SK-N-SH treated with all-trans-retinoic acid at 6 μM for 48 hours (cell line): ENCODE data around the gene SV2B.

Experiments used
- ATAC-seq: fragments of 200-7000 bp; cut with Tn5 transposase; 3 replicates; pipeline ENCODE4 v1.9.1; 2020; ENCODE audit warnings: mild to moderate bottlenecking, moderate library complexity
- ARNTL ChIP-seq: fragments of 450-650 bp; formaldehyde crosslinking; IDR thresholded peaks from 2 replicates; pipeline ENCODE4 v1.5.0; 2020; ENCODE audit warnings: low read depth, mild to moderate bottlenecking, moderate library complexity, borderline replicate concordance
- CREB5 ChIP-seq: fragments of 250-450 bp; sonication (Bioruptor Pico); IDR thresholded peaks from 2 replicates; pipeline ENCODE4 v1.5.1; 2020; ENCODE audit warnings: low read depth, mild to moderate bottlenecking, moderate library complexity
- CSDC2 ChIP-seq: fragments of 250-450 bp; sonication (Bioruptor Pico); IDR thresholded peaks from 2 replicates; pipeline ENCODE4 v1.5.0; 2020; ENCODE audit warnings: mild to moderate bottlenecking, moderate library complexity
- CSRNP3 ChIP-seq: fragments of 250-450 bp; sonication (Bioruptor Pico); IDR thresholded peaks from 2 replicates; pipeline ENCODE4 v1.5.1; 2021; ENCODE audit warnings: mild to moderate bottlenecking, moderate library complexity
- ESRRG ChIP-seq: fragments of 250-450 bp; sonication (Bioruptor Pico); IDR thresholded peaks from 2 replicates; pipeline ENCODE4 v1.6.1; 2021; ENCODE audit warnings: mild to moderate bottlenecking
- GLIS3 ChIP-seq: fragments of 250-450 bp; sonication (Bioruptor Pico); IDR thresholded peaks from 2 replicates; pipeline ENCODE4 v1.5.0; 2020; ENCODE audit warnings: mild to moderate bottlenecking, moderate library complexity
- ISL1 ChIP-seq: fragments of 250-450 bp; sonication (Bioruptor Pico); IDR thresholded peaks from 2 replicates; pipeline ENCODE4 v2.1.2; 2022; ENCODE audit warnings: mild to moderate bottlenecking, moderate library complexity
- OSR1 ChIP-seq: fragments of 250-450 bp; sonication (Bioruptor Pico); IDR thresholded peaks from 2 replicates; pipeline ENCODE4 v1.8.0; 2022; ENCODE audit warnings: moderate library complexity, mild to moderate bottlenecking, inconsistent platforms
- POU6F1 ChIP-seq: fragments of 250-450 bp; sonication (Bioruptor Pico); IDR thresholded peaks from 2 replicates; pipeline ENCODE4 v1.8.0; 2021; ENCODE audit warnings: low read depth, mild to moderate bottlenecking, moderate library complexity, borderline replicate concordance
- PPARA ChIP-seq: fragments of 250-450 bp; sonication (Bioruptor Pico); IDR thresholded peaks from 2 replicates; pipeline ENCODE4 v1.5.0; 2020; ENCODE audit warnings: mild to moderate bottlenecking, borderline replicate concordance
- RARB ChIP-seq: fragments of 250-450 bp; sonication (Bioruptor Pico); IDR thresholded peaks from 2 replicates; pipeline ENCODE4 v1.8.0; 2021; ENCODE audit warnings: mild to moderate bottlenecking, moderate library complexity
- SNAI2 ChIP-seq: fragments of 250-450 bp; sonication (Bioruptor Pico); IDR thresholded peaks from 2 replicates; pipeline ENCODE4 v1.5.0; 2020; ENCODE audit warnings: mild to moderate bottlenecking, moderate library complexity
- TCF4 ChIP-seq: fragments of 250-450 bp; sonication (Bioruptor Pico); IDR thresholded peaks from 2 replicates; pipeline ENCODE4 v1.8.0; 2021; ENCODE audit warnings: mild to moderate bottlenecking, moderate library complexity, borderline replicate concordance
- TOX ChIP-seq: fragments of 250-450 bp; sonication (Bioruptor Pico); IDR thresholded peaks from 2 replicates; pipeline ENCODE4 v1.8.0; 2021; ENCODE audit warnings: mild to moderate bottlenecking, moderate library complexity, borderline replicate concordance
- TSHZ2 ChIP-seq: fragments of 250-450 bp; sonication (Bioruptor Pico); IDR thresholded peaks from 2 replicates; pipeline ENCODE4 v1.5.0; 2020; ENCODE audit warnings: mild to moderate bottlenecking, moderate library complexity
- ZC3H10 ChIP-seq: fragments of 250-450 bp; sonication (Bioruptor Pico); IDR thresholded peaks from 2 replicates; pipeline ENCODE4 v1.5.1; 2021; ENCODE audit warnings: mild to moderate bottlenecking, moderate library complexity
- ZFP3 ChIP-seq: fragments of 250-450 bp; sonication (Bioruptor Pico); IDR thresholded peaks from 2 replicates; pipeline ENCODE4 v1.5.0; 2020; ENCODE audit warnings: mild to moderate bottlenecking, moderate library complexity
- ZFP30 ChIP-seq: fragments of 450-650 bp; formaldehyde crosslinking; IDR thresholded peaks from 2 replicates; pipeline ENCODE4 v1.5.0; 2022; ENCODE audit warnings: mild to moderate bottlenecking, moderate library complexity
- ZNF565 ChIP-seq: fragments of 450-650 bp; formaldehyde crosslinking; conservative IDR thresholded peaks from 2 replicates; pipeline ENCODE4 v1.5.0; 2020; ENCODE audit warnings: low read depth, mild to moderate bottlenecking, moderate library complexity
- ZNF70 ChIP-seq: fragments of 450-650 bp; formaldehyde crosslinking; IDR thresholded peaks from 2 replicates; pipeline ENCODE4 v1.5.0; 2020; ENCODE audit warnings: mild to moderate bottlenecking, moderate library complexity
- ZNF8 ChIP-seq: fragments of 450-650 bp; formaldehyde crosslinking; IDR thresholded peaks from 2 replicates; pipeline ENCODE4 v1.5.0; 2020; ENCODE audit warnings: mild to moderate bottlenecking, moderate library complexity

The SV2B gene

GRCh38 chr15:91331581-91331980 is 231.5 kb downstream of the SV2B start (continued):
- TF ChIP-seq ZNF70 (CRISPR knock-in tag) (no peak), POU6F1 (CRISPR knock-in tag) (no peak)

GRCh38 chr15:91335702-91336101 is 235.6 kb downstream of the SV2B start:
- no peak for ATAC-seq
- TF ChIP-seq PPARA (CRISPR knock-in tag): no peak
- no peak for TF ChIP-seq ZC3H10 (CRISPR knock-in tag)
- TF ChIP-seq ZNF565 (CRISPR knock-in tag): no peak
- TF ChIP-seq OSR1 (CRISPR knock-in tag): no peak
- TF ChIP-seq TCF4: peak; percentile 19; the same call in 1 of the 2 replicates

GRCh38 chr15:91336687-91337086 is 236.6 kb downstream of the SV2B start:
- no peak for TF ChIP-seq ZFP30 (CRISPR knock-in tag)
- TF ChIP-seq ZNF8 (CRISPR knock-in tag): no peak
- no peak for TF ChIP-seq TSHZ2 (CRISPR knock-in tag)
- TF ChIP-seq ZNF565 (CRISPR knock-in tag): no peak
- no peak for TF ChIP-seq ZFP3 (CRISPR knock-in tag)
- no peak for TF ChIP-seq ZNF70 (CRISPR knock-in tag)
- TF ChIP-seq CSRNP3 (CRISPR knock-in tag): no peak
- TF ChIP-seq CSDC2: no peak
- no peak for TF ChIP-seq OSR1 (CRISPR knock-in tag)
- ATAC-seq: no peak

GRCh38 chr15:91338766-91339165 is 238.7 kb downstream of the SV2B start:
- no peak for TF ChIP-seq POU6F1 (CRISPR knock-in tag)
- TF ChIP-seq TOX (CRISPR knock-in tag): no peak
- no peak for TF ChIP-seq RARB (CRISPR knock-in tag)
- no peak for TF ChIP-seq GLIS3
- no peak for TF ChIP-seq OSR1 (CRISPR knock-in tag)
- TF ChIP-seq ZNF70 (CRISPR knock-in tag): no peak
- TF ChIP-seq CREB5: no peak
- TF ChIP-seq ISL1: no peak
- TF ChIP-seq ZFP30 (CRISPR knock-in tag): no peak
- ATAC-seq: peak; percentile 58

- ATAC-seq: no peak
- TF ChIP-seq TSHZ2 (CRISPR knock-in tag) (no peak), GLIS3 (no peak), TCF4 (no peak), TOX (CRISPR knock-in tag) (no peak), ZNF70 (CRISPR knock-in tag) (no peak), SNAI2 (no peak), ESRRG (no peak), ARNTL (CRISPR knock-in tag) (no peak), ZC3H10 (CRISPR knock-in tag) (no peak), ISL1 (no peak), ZNF565 (CRISPR knock-in tag) (no peak), ZFP30 (CRISPR knock-in tag) (no peak), POU6F1 (CRISPR knock-in tag) (no peak)
Measured at GRCh38 chr15:91342097-91342496, 242.0 kb downstream of the SV2B start.
